Adipocyte (in vitro differentiated cells): ENCODE measurements around the gene CPA4.

Experiments used
- DNase-seq: peaks from one replicate; pipeline ENCODE4 v3.0.0-alpha.2; 2015; ENCODE audit warnings: low read depth
- H3K27me3 ChIP-seq: replicated peaks from 2 replicates; pipeline ENCODE4 v1.7.0; 2013; ENCODE audit warnings: mild to moderate bottlenecking, low read length, moderate library complexity; ENCODE audit not compliant: control insufficient read depth, insufficient read depth
- H3K36me3 ChIP-seq: 2 replicates; pipeline ENCODE4 v1.7.0; 2013; ENCODE audit warnings: low read length, mild to moderate bottlenecking, moderate library complexity; ENCODE audit not compliant: control insufficient read depth, insufficient read depth, severe bottlenecking
- H3K4me1 ChIP-seq: 2 replicates; pipeline ENCODE4 v1.7.0; 2013; ENCODE audit warnings: mild to moderate bottlenecking, low read length, moderate library complexity; ENCODE audit not compliant: control insufficient read depth, insufficient read depth
- H3K4me3 ChIP-seq: 2 replicates; pipeline ENCODE4 v1.7.0; 2013; ENCODE audit warnings: mild to moderate bottlenecking, low read length, moderate library complexity
- H3K9ac ChIP-seq: 2 replicates; pipeline ENCODE4 v1.7.0; 2013; ENCODE audit warnings: mild to moderate bottlenecking, low read length, moderate library complexity
- H3K9me3 ChIP-seq: 2 replicates; pipeline ENCODE4 v1.7.0; 2013; ENCODE audit warnings: mild to moderate bottlenecking, low read length, moderate library complexity; ENCODE audit not compliant: control insufficient read depth

The CPA4 gene

DNA sequence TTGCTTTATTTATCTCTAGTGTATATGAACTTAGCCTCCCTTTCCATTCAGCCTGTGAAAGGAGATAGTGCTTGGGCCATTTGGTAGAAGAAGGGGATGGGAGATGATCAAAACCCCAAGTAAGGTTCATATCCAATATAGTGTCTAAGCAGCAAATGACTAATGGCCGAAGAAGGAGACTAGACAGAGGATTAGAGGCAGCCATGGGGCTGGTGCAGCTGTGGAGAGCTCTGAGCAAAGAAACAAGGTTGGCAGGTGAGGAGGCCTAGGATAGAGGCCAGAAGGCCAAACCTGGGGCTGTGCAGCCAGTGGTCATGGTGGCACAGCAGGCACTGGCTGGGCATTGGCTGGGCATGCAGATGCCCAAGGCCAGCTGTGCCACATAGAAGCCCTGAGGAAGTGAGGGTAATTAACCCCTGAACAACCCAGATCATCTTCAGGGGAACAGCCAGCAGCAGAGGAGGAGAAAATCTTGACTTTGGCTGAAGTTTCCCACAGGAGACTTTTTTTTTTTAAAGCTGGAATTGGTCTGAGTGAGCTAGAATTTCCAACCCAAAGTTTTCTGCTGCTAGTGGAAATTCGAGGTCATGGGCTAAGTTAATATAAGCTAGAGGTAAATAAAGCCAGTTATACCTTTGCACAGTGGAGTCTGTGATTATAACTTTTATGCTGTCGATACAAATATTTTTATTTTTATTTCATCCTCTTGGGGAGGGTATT is 77.0 kb downstream of the CPA4 start:
- Histone ChIP-seq H3K4me3 (peak overlapping the region; percentile 12), H3K4me1 (peaks cover 74% of the 10 kb centered on the region), H3K9ac (peak overlapping the region; percentile 51), H3K36me3 (no peaks in the 10 kb centered on the region), H3K9me3 (no peaks in the 10 kb centered on the region), H3K27me3 (no peaks in the 10 kb centered on the region)
- no peak for DNase-seq

DNA sequence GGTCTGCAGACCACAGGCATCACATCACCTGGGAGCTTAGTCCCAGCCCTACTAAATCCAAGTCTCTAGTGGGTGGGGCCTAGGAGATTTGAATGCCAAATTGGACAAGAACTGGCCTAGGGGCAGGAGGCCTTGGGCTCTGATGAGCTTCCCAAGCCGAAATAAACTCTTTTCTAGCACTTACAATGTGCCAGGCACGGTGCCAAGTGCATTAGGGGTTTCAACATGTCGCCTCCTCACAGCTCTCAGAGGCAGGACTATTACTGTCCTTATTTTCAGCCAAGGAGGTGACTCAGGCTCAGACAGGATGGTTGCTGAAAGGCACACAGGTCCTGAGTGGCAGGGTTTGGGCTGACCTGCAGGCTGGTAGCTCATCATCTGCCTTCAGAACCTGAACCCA is 78.1 kb downstream of the CPA4 start:
- no peak for DNase-seq
- H3K36me3 ChIP-seq, result no peaks in the 10 kb centered on the region
- H3K27me3 ChIP-seq, result no peaks in the 10 kb centered on the region
- H3K4me3 ChIP-seq, result no peak overlapping the region
- H3K4me1 ChIP-seq, result peaks cover 67% of the 10 kb centered on the region
- H3K9me3 ChIP-seq, result peaks cover 3% of the 10 kb centered on the region
- peak overlapping the region; percentile 27 for H3K9ac ChIP-seq

DNA sequence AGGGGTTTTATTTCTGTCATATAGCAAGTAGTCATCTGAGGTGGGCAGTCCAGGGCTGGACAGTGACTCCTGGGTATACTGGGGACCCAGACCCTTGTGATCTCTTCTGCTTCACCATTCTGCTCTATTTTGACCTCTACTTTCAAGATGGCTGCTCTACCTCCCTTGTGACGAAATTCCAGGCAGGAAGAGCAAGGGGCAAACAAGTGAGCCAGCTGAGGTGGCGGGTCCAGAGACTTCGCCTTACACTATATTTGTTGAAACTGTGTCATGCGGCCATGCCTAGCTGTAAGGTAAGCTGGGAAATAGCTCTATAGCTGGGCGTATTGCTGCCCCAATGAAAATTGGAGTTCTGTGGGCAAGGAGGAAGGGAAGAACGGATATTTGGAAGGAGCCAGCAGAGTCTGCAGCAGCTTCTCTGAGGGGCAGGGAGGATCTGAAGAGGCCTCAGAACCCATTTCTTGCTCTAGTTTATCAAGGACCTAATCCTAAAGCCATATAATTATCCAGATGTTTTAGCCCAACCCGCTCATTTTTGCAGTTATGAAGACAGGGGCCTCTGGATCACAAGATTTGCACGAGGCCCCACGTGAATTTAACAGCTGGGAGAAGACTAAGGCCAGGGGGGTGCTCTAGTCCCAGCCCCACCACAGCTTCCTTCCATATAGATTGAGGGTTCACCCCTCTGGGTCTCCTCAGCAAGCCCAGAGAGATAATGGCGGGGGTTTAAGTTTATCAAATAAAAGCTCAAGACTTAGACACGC is 79.6 kb downstream of the CPA4 start:
- Histone ChIP-seq H3K4me3 (peak overlapping the region; percentile 4), H3K4me1 (peaks cover 58% of the 10 kb centered on the region), H3K36me3 (no peaks in the 10 kb centered on the region), H3K9me3 (peaks cover 10% of the 10 kb centered on the region), H3K9ac (peak overlapping the region; percentile 86), H3K27me3 (no peaks in the 10 kb centered on the region)
- no peak for DNase-seq
